ENCODE measurements around the gene TMEM11. TPM values are rescaled to one million over a fixed set of nuclear protein-coding genes. Genes with fewer than 3 reads are reported as not detected.
A peak's percentile ranks its signal among the peaks of the same experiment; 100 is the strongest.
"Not testable (repeated sequence)": the region's sequence is repeated elsewhere in the genome, so short reads cannot be mapped to it uniquely, and the experiment has no call there.

TMEM11 gene
- total RNA-seq, 1 donor from 2014 or later, result 35.6 TPM

DNA sequence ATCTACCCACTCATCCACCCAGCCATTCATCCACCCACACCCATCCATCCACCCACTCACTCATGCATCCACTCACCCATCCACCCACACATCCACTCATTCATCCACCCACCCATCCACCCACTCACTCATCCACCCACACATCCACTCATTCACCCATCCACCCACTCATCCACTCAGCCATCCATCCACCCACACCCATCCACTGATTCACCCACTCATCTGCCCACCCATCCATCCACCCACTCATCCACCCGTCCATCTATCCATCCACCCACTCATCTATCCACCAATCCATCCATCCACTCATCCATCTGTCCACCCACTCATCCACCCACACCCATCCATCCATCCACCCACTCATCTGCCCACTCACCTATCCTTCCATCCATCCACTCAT is 22.0 kb upstream of the TMEM11 start:
- peak overlapping the region; percentile 73 for H3K27ac Mint-ChIP-seq
- intact Hi-C loops (cut with micrococcal nuclease), result no loop called here
- no peaks in the 10 kb centered on the region for H3K27me3 Mint-ChIP-seq (ENCODE audit: insufficient read depth)
- H3K36me3 Mint-ChIP-seq (ENCODE audit: low read depth), result peaks cover 6% of the 10 kb centered on the region
- no peak overlapping the region for H3K4me3 Mint-ChIP-seq
- no peaks in the 10 kb centered on the region for H3K4me1 Mint-ChIP-seq (ENCODE audit: low read depth)
- peaks cover 14% of the 10 kb centered on the region for H3K9me3 Mint-ChIP-seq
- no peak for DNase-seq (ENCODE audit: low spot score)

DNA sequence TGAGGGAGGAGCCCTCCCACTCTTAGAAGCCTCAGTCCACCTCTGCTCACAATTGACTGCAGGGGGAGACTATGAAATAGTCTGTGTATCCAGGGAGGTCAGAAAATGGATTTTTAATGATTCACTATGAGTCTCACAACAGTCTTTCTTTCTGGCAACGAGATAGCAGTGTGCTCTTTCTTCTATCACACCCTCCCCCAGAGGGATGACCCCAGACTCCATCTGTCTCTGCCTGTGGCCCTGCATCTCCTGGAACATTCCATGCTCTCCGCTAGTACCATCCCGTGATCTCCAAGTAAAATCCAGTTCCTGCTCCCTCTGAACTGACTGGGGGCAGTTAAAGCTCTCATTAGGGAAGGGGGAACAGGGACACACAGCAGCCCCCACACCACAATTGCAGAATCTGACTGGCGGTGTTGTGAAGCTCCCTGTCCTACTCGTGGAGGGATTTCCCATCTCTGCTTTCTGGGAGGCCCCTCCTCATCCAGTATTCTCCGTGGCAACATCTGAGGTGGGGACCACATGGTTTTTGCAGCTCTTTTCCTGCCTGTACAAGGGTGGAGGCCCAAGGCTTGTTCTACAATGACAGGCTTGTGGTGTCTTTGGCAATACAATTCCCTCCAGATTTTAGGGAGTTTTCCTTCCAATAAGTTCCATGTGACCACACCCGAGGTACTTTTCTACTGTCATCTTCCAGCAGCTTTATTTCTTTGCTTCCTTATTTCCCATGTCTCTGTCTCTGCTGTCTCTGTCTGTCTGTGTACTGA is 19.8 kb upstream of the TMEM11 start:
- intact Hi-C loops (cut with micrococcal nuclease), result no loop called here
- H3K36me3 Mint-ChIP-seq (ENCODE audit: low read depth), result peaks cover 6% of the 10 kb centered on the region
- H3K4me3 Mint-ChIP-seq, result no peak overlapping the region
- no peaks in the 10 kb centered on the region for H3K27me3 Mint-ChIP-seq (ENCODE audit: insufficient read depth)
- H3K4me1 Mint-ChIP-seq (ENCODE audit: low read depth), result no peaks in the 10 kb centered on the region
- no peak overlapping the region for H3K27ac Mint-ChIP-seq
- peaks cover 14% of the 10 kb centered on the region for H3K9me3 Mint-ChIP-seq
- DNase-seq (ENCODE audit: low spot score), result no peak

DNA sequence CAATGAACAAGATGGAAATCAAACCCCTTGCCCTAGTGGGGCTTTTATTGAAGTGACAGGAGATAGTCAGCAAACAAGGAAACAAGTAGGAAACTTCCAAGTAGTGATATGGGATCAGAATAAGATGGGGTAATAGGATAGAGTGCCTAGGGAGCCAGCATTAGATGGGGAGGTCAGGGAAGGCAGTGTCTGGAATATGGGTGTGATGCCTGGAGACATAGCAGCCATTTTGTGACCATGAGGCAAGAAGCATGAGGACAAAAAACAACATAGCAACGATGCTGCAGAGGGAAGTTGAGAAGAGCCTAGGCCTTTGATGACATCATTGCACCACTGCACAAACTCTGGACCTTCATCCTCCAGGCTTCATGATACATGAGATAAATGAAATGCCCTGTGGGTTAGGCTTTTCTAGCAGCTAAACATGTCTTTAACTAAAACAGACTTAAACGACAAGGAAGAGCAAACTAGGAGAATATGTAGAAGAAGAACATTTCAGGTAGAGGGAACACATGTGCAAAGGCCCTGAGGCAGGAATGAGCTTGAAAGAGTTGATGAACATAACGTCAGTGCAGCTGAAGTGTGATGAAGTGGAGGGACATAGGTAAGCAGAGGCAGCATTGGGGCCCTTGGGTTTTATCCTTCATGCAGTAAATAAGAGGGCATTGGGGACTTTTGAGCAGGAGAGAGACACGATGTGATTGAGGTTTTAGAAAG is 18.2 kb upstream of the TMEM11 start:
- H3K27me3 Mint-ChIP-seq (ENCODE audit: insufficient read depth), result no peaks in the 10 kb centered on the region
- H3K4me1 Mint-ChIP-seq (ENCODE audit: low read depth), result no peaks in the 10 kb centered on the region

DNA sequence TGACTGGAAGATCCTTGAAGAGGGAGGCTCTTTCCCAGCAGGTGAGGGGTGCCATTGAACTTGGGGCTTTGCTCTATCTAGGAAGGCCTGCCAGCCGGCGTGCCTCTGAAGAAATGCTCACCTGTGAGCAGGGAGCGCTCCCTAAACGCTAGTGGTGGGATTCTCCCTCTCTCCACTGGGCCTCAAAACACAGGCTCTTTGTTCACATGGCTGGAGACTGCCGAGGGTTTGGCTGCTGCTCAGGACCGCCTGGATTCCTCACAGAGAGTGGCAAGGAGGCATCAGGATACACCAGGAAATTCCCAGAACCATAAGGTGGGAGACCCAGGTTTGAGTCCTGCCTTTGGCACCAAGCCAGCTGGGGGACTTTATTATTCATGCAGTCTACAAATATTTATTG is 17.6 kb upstream of the TMEM11 start:
- H3K4me1 Mint-ChIP-seq (ENCODE audit: low read depth), result no peaks in the 10 kb centered on the region
- H3K27me3 Mint-ChIP-seq (ENCODE audit: insufficient read depth), result no peaks in the 10 kb centered on the region
- no peak overlapping the region for H3K27ac Mint-ChIP-seq
- no peak overlapping the region for H3K4me3 Mint-ChIP-seq
- intact Hi-C loops (cut with micrococcal nuclease), result no loop called here
- no peak for DNase-seq (ENCODE audit: low spot score)
- H3K36me3 Mint-ChIP-seq (ENCODE audit: low read depth), result peaks cover 6% of the 10 kb centered on the region
- H3K9me3 Mint-ChIP-seq, result peaks cover 14% of the 10 kb centered on the region

More for the DNA sequence above, 18.2 kb upstream of the TMEM11 start:
- no peak overlapping the region for H3K4me3 Mint-ChIP-seq
- DNase-seq (ENCODE audit: low spot score), result no peak
- H3K27ac Mint-ChIP-seq, result no peak overlapping the region
- intact Hi-C loops (cut with micrococcal nuclease), result no loop called here
- peaks cover 14% of the 10 kb centered on the region for H3K9me3 Mint-ChIP-seq
- H3K36me3 Mint-ChIP-seq (ENCODE audit: low read depth), result peaks cover 6% of the 10 kb centered on the region

DNA sequence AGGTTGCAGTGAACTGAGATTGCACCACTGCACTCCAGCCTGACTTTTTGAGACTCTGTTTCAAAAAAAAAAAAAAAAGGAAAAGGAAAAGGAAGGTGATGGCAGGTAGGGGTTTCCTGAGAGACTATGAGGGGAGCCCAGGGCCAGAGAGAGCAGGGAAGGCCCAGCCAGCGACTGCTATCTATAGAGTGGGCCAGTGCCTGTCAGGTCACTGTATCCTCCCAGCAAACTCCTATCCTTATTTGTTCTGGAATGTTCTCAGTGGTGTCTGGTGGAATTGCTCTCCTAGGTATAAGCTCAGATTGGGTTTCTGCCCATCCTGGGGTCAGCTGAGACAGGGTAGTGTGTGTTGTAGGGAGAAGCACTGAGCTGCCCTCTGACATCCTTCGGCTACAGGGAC is 14.9 kb upstream of the TMEM11 start:
- Mint-ChIP-seq H3K4me3 (no peak overlapping the region), H3K27me3 (ENCODE audit: insufficient read depth) (no peaks in the 10 kb centered on the region), H3K9me3 (peaks cover 10% of the 10 kb centered on the region), H3K4me1 (ENCODE audit: low read depth) (no peaks in the 10 kb centered on the region), H3K27ac (no peak overlapping the region), H3K36me3 (ENCODE audit: low read depth) (peaks cover 4% of the 10 kb centered on the region)
- intact Hi-C loops (cut with micrococcal nuclease), result no loop called here
- no peak for DNase-seq (ENCODE audit: low spot score)

DNA sequence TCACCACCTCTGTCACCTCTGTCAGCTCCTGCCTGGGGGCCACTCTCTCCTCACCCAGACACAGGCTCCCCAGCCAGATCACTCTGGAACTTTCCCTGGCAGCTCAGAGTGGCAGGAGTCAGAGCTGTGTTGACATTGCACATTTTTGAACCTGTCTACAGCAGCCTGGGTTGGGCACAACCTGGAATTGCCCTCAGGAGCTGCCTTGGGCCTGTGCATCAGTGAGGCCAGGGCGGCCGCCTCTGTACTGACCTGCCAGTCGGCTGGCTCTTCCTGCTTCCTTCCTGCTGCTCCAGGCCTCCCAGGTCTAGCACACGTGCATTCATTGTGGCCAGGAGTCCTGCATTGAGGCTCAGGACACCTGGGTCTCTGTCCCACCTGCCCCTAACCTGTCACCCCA is 14.2 kb upstream of the TMEM11 start:
- Mint-ChIP-seq H3K4me1 (ENCODE audit: low read depth) (no peaks in the 10 kb centered on the region), H3K36me3 (ENCODE audit: low read depth) (peaks cover 4% of the 10 kb centered on the region), H3K9me3 (peaks cover 10% of the 10 kb centered on the region), H3K27me3 (ENCODE audit: insufficient read depth) (no peaks in the 10 kb centered on the region), H3K4me3 (no peak overlapping the region), H3K27ac (no peak overlapping the region)
- intact Hi-C loops (cut with micrococcal nuclease), result no loop called here
- no peak for DNase-seq (ENCODE audit: low spot score)

DNA sequence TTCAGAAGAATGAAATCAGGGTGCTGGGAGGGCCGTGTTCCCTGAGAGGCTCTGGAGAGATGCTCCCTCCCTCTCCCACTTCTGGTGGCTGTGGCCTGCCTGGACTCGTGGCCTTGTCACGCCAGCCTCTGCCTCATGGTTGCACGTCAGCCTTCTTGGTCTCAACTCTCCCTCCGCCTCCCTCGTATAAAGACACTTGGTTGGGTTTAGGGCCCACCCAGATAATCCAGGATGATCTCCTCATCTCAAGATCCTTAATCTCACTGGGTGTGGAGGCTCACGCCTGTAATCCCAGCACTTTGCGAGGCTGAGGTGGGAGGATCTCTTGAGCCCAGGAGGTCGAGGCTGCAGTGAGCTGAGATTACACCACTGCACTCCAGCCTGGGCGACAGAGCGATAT is 13.3 kb upstream of the TMEM11 start:
- intact Hi-C loops (cut with micrococcal nuclease); H3K27me3 Mint-ChIP-seq (ENCODE audit: insufficient read depth); H3K4me1 Mint-ChIP-seq (ENCODE audit: low read depth); DNase-seq (ENCODE audit: low spot score); H3K4me3 Mint-ChIP-seq; H3K36me3 Mint-ChIP-seq (ENCODE audit: low read depth); H3K9me3 Mint-ChIP-seq; H3K27ac Mint-ChIP-seq: not testable (repeated sequence)

DNA sequence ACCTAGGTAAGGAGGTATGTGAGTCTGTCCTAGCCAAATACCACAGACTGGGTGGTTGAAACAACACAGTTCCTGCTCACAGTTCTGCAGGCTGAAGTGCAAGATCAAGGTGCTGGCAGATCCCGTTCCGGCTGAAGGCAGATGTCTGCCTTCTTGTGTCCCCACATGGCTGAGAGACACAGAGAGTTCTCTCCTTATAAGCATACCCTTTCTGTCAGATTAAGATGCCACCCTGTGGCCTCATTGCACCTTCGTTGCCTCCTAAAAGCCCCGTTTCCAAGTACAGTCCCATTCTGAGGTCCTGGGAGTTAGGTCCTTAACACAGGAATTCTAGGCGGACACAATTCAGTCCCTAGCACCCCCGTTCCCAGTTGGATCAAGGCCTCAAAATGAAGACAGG is 9.1 kb upstream of the TMEM11 start:
- Mint-ChIP-seq H3K36me3 (ENCODE audit: low read depth) (peaks cover 4% of the 10 kb centered on the region), H3K9me3 (no peaks in the 10 kb centered on the region), H3K27ac (no peak overlapping the region)

DNA sequence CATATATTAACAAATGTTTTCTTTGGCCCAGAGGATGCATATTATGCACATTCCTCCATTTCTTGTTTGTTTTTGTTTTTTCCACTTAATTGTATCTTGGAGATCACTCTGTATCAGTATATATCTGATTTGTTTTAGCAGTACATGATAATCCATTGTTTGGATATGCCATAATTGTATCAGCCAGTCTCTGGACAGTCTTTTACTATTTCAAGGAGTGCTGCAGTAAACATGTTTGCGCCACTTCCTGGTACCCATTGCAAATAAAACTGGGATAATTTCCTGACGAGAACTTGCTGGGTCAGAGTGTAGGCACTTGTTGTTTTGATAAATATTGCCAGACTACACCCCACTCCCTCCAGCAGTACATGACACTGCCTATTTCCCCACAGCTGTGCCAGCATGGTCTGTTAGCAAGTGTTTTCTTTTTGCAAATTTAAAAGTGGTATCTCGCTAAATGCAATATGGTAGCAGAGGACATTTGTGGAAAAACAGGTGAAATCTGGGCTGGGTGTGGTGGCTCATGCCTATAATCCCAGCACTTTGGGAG is 4.9 kb upstream of the TMEM11 start:
- Mint-ChIP-seq H3K36me3 (ENCODE audit: low read depth) (peaks cover 7% of the 10 kb centered on the region), H3K9me3 (no peaks in the 10 kb centered on the region), H3K27ac (no peak overlapping the region), H3K4me3 (no peak overlapping the region), H3K27me3 (ENCODE audit: insufficient read depth) (no peaks in the 10 kb centered on the region), H3K4me1 (ENCODE audit: low read depth) (peaks cover 34% of the 10 kb centered on the region)
- intact Hi-C loops (cut with micrococcal nuclease), result no loop called here
- DNase-seq (ENCODE audit: low spot score), result no peak

More for the DNA sequence above, 9.1 kb upstream of the TMEM11 start:
- H3K4me1 Mint-ChIP-seq (ENCODE audit: low read depth), result peaks cover 8% of the 10 kb centered on the region
- no peak overlapping the region for H3K4me3 Mint-ChIP-seq
- intact Hi-C loops (cut with micrococcal nuclease), result no loop called here
- DNase-seq (ENCODE audit: low spot score), result no peak
- no peaks in the 10 kb centered on the region for H3K27me3 Mint-ChIP-seq (ENCODE audit: insufficient read depth)

DNA sequence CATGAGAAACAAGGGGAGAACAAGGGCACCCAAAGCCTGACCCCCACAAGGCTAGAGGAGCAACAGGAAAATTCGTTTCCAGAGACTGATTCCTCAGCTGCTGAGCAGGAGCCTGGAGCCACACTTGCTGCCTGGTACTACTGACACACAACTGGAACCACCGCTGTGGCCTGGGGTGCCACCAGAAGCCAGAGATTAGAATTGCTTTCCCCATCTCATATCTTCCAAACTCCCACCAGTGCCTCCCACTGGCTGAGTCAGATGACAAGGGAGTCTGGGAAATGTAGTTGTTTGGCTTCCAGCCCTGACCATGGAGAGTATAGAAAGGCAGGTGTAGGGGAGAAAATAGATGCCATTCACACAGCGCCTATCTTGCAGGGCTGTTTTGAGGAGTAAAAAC is 4.1 kb upstream of the TMEM11 start:
- Mint-ChIP-seq H3K4me3 (no peak overlapping the region), H3K27ac (no peak overlapping the region), H3K4me1 (ENCODE audit: low read depth) (peaks cover 37% of the 10 kb centered on the region), H3K27me3 (ENCODE audit: insufficient read depth) (no peaks in the 10 kb centered on the region), H3K36me3 (ENCODE audit: low read depth) (peaks cover 7% of the 10 kb centered on the region), H3K9me3 (no peaks in the 10 kb centered on the region)
- no peak for DNase-seq (ENCODE audit: low spot score)
- intact Hi-C loops (cut with micrococcal nuclease), result no loop called here

DNA sequence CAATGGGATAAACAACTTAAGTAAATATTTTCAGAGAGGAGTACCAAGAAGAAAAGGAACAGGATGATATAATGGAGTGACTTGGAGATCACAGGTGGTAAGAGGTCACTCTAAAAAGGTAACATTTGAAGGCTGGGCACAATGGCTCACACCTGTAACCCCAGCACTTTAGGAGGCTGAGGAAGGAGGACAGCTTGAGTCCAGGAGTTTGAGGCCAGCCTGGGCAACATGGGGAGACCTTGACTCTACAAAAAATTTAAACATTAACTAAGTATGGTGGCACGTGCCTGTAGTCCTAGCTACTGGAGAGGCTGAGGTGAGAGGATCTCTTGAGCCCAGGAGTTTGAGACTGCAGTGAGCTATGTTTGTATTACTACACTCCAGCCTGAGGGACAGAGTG is 3.4 kb upstream of the TMEM11 start:
- Mint-ChIP-seq H3K4me1 (ENCODE audit: low read depth) (peaks cover 45% of the 10 kb centered on the region), H3K9me3 (no peaks in the 10 kb centered on the region), H3K36me3 (ENCODE audit: low read depth) (peaks cover 7% of the 10 kb centered on the region), H3K4me3 (no peak overlapping the region), H3K27me3 (ENCODE audit: insufficient read depth) (no peaks in the 10 kb centered on the region), H3K27ac (no peak overlapping the region)
- DNase-seq (ENCODE audit: low spot score), result no peak
- intact Hi-C loops (cut with micrococcal nuclease), result no loop called here

DNA sequence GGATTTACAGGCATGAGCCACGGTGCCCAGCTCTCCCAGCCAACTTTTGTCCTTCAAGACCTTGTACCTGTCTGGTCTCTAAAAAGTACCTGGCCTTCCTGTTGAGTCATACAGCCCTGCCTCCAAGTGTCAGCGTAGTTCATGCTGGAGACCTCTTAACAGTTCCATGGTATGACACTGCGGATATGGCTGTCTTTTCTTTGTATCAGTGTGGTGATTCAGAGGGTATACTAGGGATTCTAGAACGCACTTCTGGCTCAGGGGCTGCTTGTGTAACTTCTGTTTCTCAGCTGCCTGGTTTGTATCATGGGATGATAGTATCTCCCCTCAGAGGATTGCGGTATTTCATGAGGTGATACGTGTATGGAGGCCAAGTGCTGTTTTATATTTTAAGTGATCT is 2.0 kb upstream of the TMEM11 start:
- Mint-ChIP-seq H3K9me3 (no peaks in the 10 kb centered on the region), H3K27ac (peak overlapping the region; percentile 84), H3K36me3 (ENCODE audit: low read depth) (peaks cover 6% of the 10 kb centered on the region), H3K4me1 (ENCODE audit: low read depth) (peaks cover 55% of the 10 kb centered on the region), H3K4me3 (peak overlapping the region; percentile 97), H3K27me3 (ENCODE audit: insufficient read depth) (no peaks in the 10 kb centered on the region)
- intact Hi-C loops (cut with micrococcal nuclease), result loop anchor here (2.0 kb wide), 1 partner anchor 297 kb away; no protein-coding TSS in a partner anchor
- no peak for DNase-seq (ENCODE audit: low spot score)

Measured in activated T-helper 1 cell treated with anti-CD3 and anti-CD28 coated beads, Interleukin-12 subunit alpha, Interleukin-12 subunit beta, Interleukin-2, Interleukin-4 antibody, amounts not matched to agents 30 ng/mL and 10 ng/mL and 1 ng/mL, durations not matched to agents 14 hours and 24 hours and 36 hours (primary cell).